GM23338 (cell line): ENCODE measurements around the gene IL17RB. TPM values are rescaled to one million over a fixed set of nuclear protein-coding genes. Genes with fewer than 3 reads are reported as not detected.

Experiments used
- CREB1 ChIP-seq: fragments of 250-450 bp; sonication (Bioruptor Pico); IDR thresholded peaks from 2 replicates; pipeline ENCODE4 v1.5.0; 2020; ENCODE audit warnings: low read depth, mild to moderate bottlenecking, moderate library complexity
- CTCF ChIP-seq, 2 experiments: fragments of 200-600 bp in 1 of 2; sonication (generic) in 1 of 2; conservative IDR thresholded peaks; 2 replicates each; pipeline versions ENCODE4 v1.5.1 to v1.6.1; 2016 to 2017; ENCODE audit warnings: antibody characterized with exemption in 2 of 2, low read depth in 2 of 2, mild to moderate bottlenecking in 2 of 2, moderate library complexity in 1 of 2
- EZH2 ChIP-seq: fragments of 200-600 bp; sonication (generic); IDR thresholded peaks from one replicate; pipeline ENCODE4 v1.8.0; 2017; ENCODE audit warnings: antibody characterized with exemption, mild to moderate bottlenecking, low read depth; ENCODE audit not compliant: unreplicated experiment
- EZH2phosphoT487 ChIP-seq: fragments of 200-600 bp; sonication (generic); IDR thresholded peaks from one replicate; pipeline ENCODE4 v1.8.1; 2018; ENCODE audit warnings: antibody characterized with exemption; ENCODE audit not compliant: unreplicated experiment
- POLR2AphosphoS5 ChIP-seq: IDR thresholded peaks from 2 replicates; pipeline ENCODE4 v1.6.1; 2016; ENCODE audit warnings: antibody characterized with exemption, low read depth
- ZNF462 ChIP-seq: fragments of 250-450 bp; sonication (Bioruptor Pico); IDR thresholded peaks from 2 replicates; pipeline ENCODE4 v1.5.0; 2020; ENCODE audit warnings: mild to moderate bottlenecking, moderate library complexity
- polyA plus RNA-seq: library from polyadenylated mRNA; unstranded; fragments of >200 nt; fragmentation: Nextera tagmentation; extraction: Ambion mirVana; gene quantifications from 2 replicates; pipeline ENCODE4 v1.2.1, GENCODE V29; 2016
- total RNA-seq: library from RNA; depleted of rRNA; stranded (reverse); fragments of >200 nt; shearing (Covaris generic); gene quantifications from 2 replicates; pipeline ENCODE4 v1.2.3, GENCODE V29; 2014

Gene IL17RB
- total and polyA plus RNA-seq, 2 experiments from 2014 or later, result 5.7 to 6.9 TPM

GRCh38 chr3:53880396-53881345, 34.3 kb downstream of the IL17RB start (continued):
- TF ChIP-seq ZNF462 (CRISPR knock-in tag), result no peak
- TF ChIP-seq CTCF (conservative IDR thresholded peaks at IDR 0.05; ENCODE audit: low read depth in 2 of 2), result no peak
- TF ChIP-seq CREB1 (CRISPR knock-in tag), result no peak
- TF ChIP-seq POLR2AphosphoS5, result no peak
- TF ChIP-seq EZH2, result no peak
- TF ChIP-seq EZH2phosphoT487, result no peak
